Ovary (tissue), 9 donors: ENCODE measurements around the gene CYSTM1. TPM values are rescaled to one million over a fixed set of nuclear protein-coding genes. Genes with fewer than 3 reads are reported as not detected.
A peak's percentile ranks its signal among the peaks of the same experiment; 100 is the strongest.

Experiments used
- DNase-seq, 5 donors: peaks; one replicate each; pipeline ENCODE4 v3.0.0-alpha.2; 2019 to 2020
- H3K27ac ChIP-seq, 2 donors: fragments of 200-600 bp; one replicate each; pipeline versions ENCODE4 v1.5.1 to v1.8.0; 2019 to 2022
- H3K27me3 ChIP-seq: fragments of 200-600 bp; one replicate; pipeline ENCODE4 v1.8.0; 2022
- H3K36me3 ChIP-seq: fragments of 200-600 bp; sonication (generic); one replicate; pipeline ENCODE4 v1.5.1; 2019
- H3K4me1 ChIP-seq: one replicate; pipeline ENCODE4 v1.8.1; 2013; ENCODE audit warnings: mild to moderate bottlenecking, moderate library complexity; ENCODE audit not compliant: insufficient read depth
- H3K4me3 ChIP-seq: fragments of 200-600 bp; sonication (generic); one replicate; pipeline ENCODE4 v1.5.1; 2017
- H3K9me3 ChIP-seq, 2 donors: fragments of 200-600 bp in 1 of 2; sonication (generic) in 1 of 2; one replicate each; pipeline versions ENCODE4 v1.5.1 to v1.8.1; 2013 to 2019; ENCODE audit warnings: mild to moderate bottlenecking in 1 of 2, moderate library complexity in 1 of 2
- CTCF ChIP-seq, 3 donors: fragments of 450-650 bp in 2 of 3; fragments of 200-600 bp in 1 of 3; IDR thresholded peaks; one replicate each; pipeline versions ENCODE4 v1.5.1 to v1.8.0; 2016 to 2022; ENCODE audit warnings: antibody characterized with exemption in 3 of 3, mild to moderate bottlenecking in 1 of 3
- EP300 ChIP-seq: sonication (generic); formaldehyde crosslinking; IDR thresholded peaks from one replicate; pipeline ENCODE4 v1.6.1; 2017; ENCODE audit warnings: antibody characterized with exemption
- POLR2A ChIP-seq: fragments of 450-650 bp; IDR thresholded peaks from one replicate; pipeline ENCODE4 v1.6.1; 2017; ENCODE audit warnings: antibody characterized with exemption, mild to moderate bottlenecking, moderate library complexity
- WGBS, 3 donors: extraction: QIAGEN DNeasy Blood & Tissue Kit in 1 of 3; methylation state at CpG; one replicate each; pipeline versions ENCODE4 v1.1.5 to v1.1.7; 2013 to 2017; 5-methylcytosine and 5-hydroxymethylcytosine counted together
- intact Hi-C, 4 donors: fragments of 100-400 bp; cut with DNase I; formaldehyde crosslinking; loops; one replicate each; pipeline versions ENCODE4 v1.11.0 to v1.15.1; 2022 to 2023
- polyA plus RNA-seq, 2 donors: library from polyadenylated mRNA; stranded (reverse); fragments of 200-250 nt in 1 of 2; fragments of 350-450 nt in 1 of 2; fragmentation: Illumina TruSeq in 1 of 2; extraction: RNeasy Lipid Tissue Mini Kit (QIAGEN cat#74804) in 1 of 2; gene quantifications; one replicate each; pipeline ENCODE4 v1.2.3, GENCODE V29; 2013 to 2014
- total RNA-seq, 7 donors: library from RNA; depleted of rRNA in 2 of 7; stranded (reverse); fragments of >200 nt in 2 of 7; fragmentation: NEBNext Ultra II Directional in 3 of 7; extraction: Animal tissue kit (Norgen Biotek cat#: 25700) in 3 of 7; gene quantifications; one replicate each; pipeline versions ENCODE4 v1.1.0 to v1.2.4, GENCODE V29; 2016 to 2023
- donor health status: DM: no; HTN: no; CAD: no; lungs with moderate emphysema.
- donor health status: DM: no; HTN: no; CAD: no.
- donor health status: Bipolar disorder and iron deficiency.
- donor health status: DM: yes; HTN: yes; CAD: no.
- donor health status: DM: no; HTN: no; CAD: no.
- donor health status: DM: yes; HTN: yes; CAD: no.

The CYSTM1 gene
- total and polyA plus RNA-seq, 9 donors, result 24.6 to 143 (median 40.5) TPM

DNA sequence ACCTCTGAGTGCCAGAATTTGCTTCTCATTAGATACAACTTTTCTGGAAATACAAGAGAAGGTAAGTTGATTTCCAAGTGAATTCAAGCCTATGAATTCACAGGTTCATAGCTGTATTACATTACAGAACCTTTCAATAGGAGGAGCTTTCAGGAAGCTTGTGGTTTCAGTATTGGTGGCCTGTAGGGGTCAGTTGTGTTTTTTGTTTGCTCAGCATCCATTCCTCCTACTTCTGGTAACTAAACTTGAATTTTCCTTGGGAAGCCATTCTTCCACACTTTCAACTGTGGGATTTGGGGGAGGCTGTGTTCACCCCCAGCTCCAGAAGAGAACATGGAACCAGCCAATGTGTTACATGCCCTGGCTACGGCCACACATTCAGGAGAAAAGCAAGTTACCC lies 5.6 kb upstream of the CYSTM1 start:
- Histone ChIP-seq H3K27me3 (no peaks in the 10 kb centered on the region), H3K4me1 (no peaks in the 10 kb centered on the region), H3K27ac (no peak overlapping the region), H3K9me3 (no peaks in the 10 kb centered on the region), H3K36me3 (no peaks in the 10 kb centered on the region), H3K4me3 (no peak overlapping the region)
- TF ChIP-seq POLR2A (no peak), CTCF (IDR thresholded peaks at IDR 0.05) (no peak), EP300 (no peak)
- no peak for DNase-seq
- intact Hi-C loops, result no loop called here
- 85 to 93% (median 89%) methylated on average over 1 of the region's 1 CpG for WGBS, 3 donors

DNA sequence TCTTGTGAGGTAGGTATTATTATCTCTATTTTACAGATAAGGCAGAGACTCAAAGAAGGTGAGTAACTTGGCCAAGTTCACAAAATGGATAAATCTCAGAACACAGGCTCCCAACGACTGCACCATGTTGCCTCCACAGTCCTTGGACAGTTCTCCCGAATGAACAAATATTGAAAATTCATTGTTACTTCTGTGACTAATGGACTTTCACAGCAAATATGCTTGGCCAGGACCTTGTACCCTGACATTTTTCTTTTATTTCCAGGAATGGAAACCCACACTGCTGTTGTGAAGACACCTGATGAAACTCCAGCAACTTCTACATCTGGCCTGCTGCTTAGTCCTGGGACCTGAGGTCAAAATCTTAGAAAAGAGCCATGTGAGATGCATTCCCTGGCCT lies 2.5 kb upstream of the CYSTM1 start:
- WGBS, 3 donors, result 74 to 87% (median 81%) methylated on average over 2 of the region's 2 CpGs
- Histone ChIP-seq H3K9me3 (no peaks in the 10 kb centered on the region), H3K4me1 (peaks cover 3% of the 10 kb centered on the region), H3K27me3 (no peaks in the 10 kb centered on the region), H3K36me3 (no peaks in the 10 kb centered on the region), H3K27ac (no peak overlapping the region), H3K4me3 (no peak overlapping the region)
- no peak for DNase-seq
- TF ChIP-seq EP300, result no peak
- TF ChIP-seq CTCF (IDR thresholded peaks at IDR 0.05), result no peak
- no peak for TF ChIP-seq POLR2A
- intact Hi-C loops, result no loop called here

GRCh38 chr5:140174014-140174413 lies 974 bp upstream of the CYSTM1 start:
- 67 to 81% (median 74%) methylated on average over 2 of the region's 2 CpGs for WGBS, 3 donors
- TF ChIP-seq EP300 (no peak), POLR2A (no peak), CTCF (IDR thresholded peaks at IDR 0.05) (no peak)

GRCh38 chr5:140175367-140176030 lies 511 bp downstream of the CYSTM1 start:
- TF ChIP-seq EP300 (no peak), CTCF (IDR thresholded peaks at IDR 0.05) (peak in 2 of 3 donors; percentile 14 to 28), POLR2A (no peak)
- no peaks in the 10 kb centered on the region for H3K27me3 ChIP-seq
- peak; percentile 72 to 84 (median 82) for DNase-seq
- H3K4me1 ChIP-seq, result peaks cover 4% of the 10 kb centered on the region
- intact Hi-C loops, result loop anchor here in 1 of 4 donors (2.0 kb wide), 1 partner anchor 225 kb away; the partner anchor contains the start of gene ANKHD1
- WGBS, 3 donors, result 0 to 1% (median 1%) methylated on average over 41 to 58 of the region's 58 CpGs
- peak overlapping the region; percentile 96 to 98 for H3K27ac ChIP-seq
- H3K9me3 ChIP-seq, result no peaks in the 10 kb centered on the region
- peak overlapping the region; percentile 80 for H3K4me3 ChIP-seq
- no peaks in the 10 kb centered on the region for H3K36me3 ChIP-seq

More at GRCh38 chr5:140174014-140174413, 974 bp upstream of the CYSTM1 start:
- no peak for DNase-seq
- intact Hi-C loops, result loop anchor here in 1 of 4 donors (2.0 kb wide), 1 partner anchor 227 kb away; the partner anchor contains the start of gene ANKHD1
- Histone ChIP-seq H3K4me3 (no peak overlapping the region), H3K27me3 (no peaks in the 10 kb centered on the region), H3K9me3 (no peaks in the 10 kb centered on the region), H3K36me3 (no peaks in the 10 kb centered on the region), H3K4me1 (peaks cover 4% of the 10 kb centered on the region), H3K27ac (peak overlapping the region in 1 of 2 donors; percentile 96)
